Measurements from ENCODE around the gene E2F3.
A peak's percentile ranks its signal among the peaks of the same experiment; 100 is the strongest.

Gene E2F3

DNA sequence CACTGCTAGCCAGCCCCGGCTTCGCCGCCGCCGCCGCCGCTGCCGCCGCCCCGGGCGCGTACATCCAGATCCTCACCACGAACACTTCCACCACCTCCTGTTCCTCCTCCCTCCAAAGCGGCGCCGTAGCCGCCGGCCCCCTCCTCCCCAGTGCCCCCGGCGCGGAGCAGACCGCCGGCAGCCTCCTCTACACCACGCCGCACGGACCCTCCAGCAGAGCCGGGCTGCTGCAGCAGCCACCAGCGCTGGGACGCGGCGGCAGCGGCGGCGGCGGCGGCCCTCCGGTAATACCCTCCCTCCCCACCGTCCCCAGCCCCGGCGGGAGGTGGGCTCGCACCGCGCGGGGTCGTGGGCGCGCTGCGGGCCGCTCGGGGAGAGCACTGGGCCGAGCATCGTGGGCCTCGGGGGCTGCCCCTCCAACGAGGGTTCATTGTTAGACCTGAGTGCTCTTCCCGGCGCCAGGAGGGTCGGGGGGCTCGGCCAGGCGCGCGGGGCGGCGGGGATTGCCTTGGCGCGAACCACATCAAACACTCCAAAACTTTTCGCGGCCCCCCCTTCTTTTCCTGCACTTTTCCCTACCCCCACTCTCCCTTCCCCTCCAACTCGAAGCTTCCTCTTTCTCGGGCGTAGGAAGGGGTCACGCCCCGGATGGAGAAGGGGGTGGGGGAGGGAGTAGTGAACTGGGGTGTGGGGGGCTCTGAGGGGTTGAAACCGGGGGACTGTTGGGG is 827 bp downstream of the E2F3 start:
- DNase-seq = peak; percentile 70

DNA sequence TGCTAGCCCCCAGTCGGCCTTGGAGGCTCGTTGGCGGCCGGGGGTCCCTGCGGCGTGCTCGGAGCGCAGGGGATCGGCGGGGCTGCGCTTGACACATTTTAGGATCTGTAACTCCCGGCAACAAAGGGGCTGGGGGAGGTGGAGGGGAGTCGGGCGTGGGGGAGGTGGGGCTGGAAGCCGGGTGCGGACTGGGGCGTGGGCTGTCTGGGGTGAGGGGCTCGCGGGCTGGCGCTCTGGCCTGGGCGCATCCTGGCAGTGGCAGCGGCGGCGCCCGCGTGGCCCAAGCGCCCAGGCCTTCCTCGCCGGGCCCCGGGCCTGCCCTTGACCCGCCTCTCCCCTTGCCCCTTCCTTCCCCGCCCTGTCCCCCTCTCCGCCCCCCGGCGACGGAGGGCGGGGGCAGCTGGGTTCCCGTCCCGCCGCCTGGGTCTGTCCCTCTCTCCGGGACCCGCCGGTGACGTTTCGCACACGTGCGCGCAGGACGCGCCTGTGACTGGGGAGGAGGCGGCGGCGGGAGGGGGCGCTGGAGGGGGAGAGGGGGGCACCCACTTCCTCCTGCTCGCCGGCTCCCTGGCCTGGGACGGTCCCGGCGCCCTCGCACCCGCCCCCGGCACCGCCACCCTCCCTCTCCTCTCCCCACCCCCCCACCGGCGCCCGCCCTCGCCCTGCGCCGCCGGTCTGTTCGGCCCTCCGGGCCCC is 1.5 kb downstream of the E2F3 start:
- peak; percentile 90 for DNase-seq

DNA sequence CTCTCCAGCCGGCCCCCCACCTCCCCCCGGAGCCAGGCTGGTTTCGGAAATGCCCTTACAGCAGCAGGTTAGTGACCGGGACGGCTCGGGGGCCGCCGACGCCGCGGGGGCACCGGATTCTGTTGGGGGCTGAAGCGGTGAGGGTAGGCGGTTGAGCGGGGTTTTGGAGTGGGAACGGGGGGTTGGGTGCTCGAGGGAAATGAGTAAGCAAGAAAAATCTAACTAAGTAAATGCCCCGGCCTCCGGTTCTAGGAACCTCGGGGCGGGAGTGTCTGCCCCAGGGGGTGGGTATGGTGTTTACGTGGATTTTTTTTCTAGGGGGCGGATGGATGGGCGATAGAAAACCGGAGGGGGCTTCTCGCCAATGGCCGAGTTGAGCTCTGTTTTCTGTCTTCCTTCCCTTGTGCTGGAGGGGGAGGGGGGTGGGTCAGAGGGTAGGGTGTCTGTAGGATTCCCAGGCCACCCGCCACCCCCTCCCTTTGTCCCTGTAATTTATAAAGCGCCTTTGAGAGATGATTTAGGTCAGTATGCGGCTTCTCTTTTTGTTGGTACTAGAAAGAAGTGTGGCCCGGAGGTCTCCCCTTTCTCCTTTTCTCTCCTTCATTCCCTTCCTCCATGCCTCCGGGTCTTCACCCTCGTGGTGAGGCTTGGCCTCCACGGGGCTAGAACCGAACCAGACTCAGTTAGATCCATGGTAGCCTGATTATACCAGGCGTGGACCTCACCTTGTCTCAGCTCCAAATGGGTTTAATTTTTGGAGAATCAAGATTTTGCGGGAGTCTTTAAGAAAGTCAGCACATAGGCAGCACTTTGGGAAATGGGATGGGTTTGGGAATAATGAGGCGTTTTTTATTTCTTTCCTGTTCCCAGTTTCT is 2.3 kb downstream of the E2F3 start:
- peak; percentile 78 for DNase-seq

DNA sequence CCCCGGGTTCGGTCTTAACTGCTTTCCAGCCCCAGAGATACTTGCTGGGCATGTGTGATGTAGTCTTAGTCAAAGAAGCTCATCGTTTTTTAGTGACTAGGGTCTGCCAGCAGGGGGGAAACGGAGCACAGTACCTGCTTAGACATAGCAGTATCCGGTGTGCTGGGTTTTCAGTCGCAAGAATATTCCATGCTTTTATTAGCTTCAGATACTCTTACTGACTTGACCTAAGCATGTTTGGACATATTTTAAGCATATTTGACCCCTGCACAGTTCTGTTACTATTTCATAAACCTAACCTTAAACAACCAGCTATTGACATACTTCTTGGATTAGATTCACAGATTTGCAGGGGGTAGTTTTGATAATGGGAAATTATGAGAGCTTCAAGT is 3.0 kb downstream of the E2F3 start:
- peak; percentile 77 for DNase-seq

DNA sequence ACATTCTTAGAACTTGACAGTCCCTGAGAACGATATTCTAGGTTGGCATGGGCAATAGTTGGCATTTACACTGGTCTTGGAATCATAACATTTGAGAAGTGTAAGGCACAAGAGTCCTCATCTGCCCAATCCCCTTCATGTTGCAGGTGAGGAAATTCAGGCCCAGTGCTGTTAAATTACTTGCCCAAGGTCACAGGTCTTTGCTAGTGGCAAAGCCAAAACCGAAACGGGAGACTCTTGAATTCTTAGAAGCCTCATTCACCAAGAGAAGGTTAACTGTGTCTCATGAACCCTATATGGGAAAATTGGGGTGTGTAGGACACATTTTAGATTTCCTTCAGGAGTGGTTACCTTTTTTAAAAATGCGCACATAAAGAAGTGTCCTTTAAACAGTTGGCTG is 7.2 kb downstream of the E2F3 start:
- DNase-seq = no peak

DNA sequence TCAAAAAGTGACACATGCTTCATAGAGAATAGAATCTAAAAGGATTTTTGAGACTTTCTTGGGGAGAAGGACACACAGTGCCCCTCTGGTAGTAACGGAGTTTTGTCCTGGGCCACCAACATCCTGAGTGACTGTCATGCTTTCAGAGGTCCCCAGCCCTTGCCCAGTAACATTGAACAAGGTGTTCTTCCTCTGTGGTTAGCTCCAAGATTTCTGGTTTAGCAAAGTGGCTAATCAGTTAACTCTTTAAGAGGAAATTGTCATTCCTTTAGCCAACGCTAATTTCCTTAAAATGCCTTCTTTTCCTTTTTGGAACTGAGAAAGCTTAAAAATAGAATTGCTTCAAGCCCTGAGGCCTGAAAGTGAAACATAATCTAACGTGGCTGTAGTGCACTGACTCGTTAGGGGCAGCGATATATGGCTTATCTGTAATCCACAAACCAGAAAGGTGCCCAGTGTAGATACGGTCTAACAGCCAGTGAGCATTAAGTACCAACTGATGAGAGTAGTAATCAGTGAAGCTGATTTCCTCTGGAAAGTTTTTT is 7.8 kb downstream of the E2F3 start:
- DNase-seq = no peak

DNA sequence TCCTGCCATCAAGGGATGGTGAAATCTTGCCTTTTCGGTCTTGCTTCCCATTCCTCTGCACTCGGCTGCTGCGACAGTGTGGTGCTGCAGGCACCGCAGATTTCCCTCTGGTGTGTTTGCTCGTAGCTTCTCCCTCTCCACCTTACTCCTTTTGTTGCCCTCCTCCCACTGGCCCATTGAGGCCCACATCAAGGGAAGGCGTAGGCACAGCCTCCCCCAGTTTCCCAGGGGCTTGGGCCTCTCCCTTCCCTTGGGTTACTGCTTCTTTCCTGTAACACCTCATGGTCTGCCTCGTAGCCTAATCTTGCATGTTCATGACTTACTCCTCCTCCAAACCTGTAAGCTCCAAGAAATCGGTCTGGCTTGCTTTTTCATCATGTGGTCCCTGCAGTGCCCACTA is 9.9 kb downstream of the E2F3 start:
- no peak for DNase-seq

DNA sequence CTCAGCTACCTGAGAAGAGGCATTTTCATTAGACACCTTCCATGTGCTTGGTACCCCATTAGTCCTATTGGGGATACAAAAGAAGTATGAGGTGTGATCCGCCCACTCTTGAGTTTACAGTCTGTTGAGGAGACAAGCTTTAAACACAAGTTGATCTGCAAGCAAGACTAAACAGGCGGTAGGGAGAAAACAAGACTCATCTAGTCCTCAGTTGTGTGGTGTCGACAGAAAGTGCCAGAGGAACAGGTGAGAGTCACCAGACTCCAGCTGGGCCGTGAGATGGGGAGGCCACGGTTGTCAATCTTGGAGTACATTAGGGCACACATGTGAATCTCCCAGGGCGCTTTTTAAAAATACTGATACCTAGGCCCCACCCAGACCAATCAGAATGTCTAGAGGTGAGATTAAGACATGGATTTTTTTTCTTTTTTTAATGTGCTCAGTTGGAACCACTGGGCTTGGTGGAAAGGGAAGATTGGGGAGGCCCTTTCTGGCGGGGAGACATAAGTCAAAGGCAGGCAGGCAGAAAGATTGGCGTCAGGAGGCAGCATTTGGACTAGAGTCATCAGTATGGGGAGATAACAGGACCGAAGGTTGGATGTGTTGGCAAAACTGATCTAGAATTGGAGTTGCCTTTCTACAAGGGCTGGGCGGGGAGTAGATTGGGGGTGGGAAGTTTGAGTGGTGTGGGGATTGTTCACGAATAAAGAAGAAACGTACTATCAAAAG is 10.4 kb downstream of the E2F3 start:
- no peak for DNase-seq

DNA sequence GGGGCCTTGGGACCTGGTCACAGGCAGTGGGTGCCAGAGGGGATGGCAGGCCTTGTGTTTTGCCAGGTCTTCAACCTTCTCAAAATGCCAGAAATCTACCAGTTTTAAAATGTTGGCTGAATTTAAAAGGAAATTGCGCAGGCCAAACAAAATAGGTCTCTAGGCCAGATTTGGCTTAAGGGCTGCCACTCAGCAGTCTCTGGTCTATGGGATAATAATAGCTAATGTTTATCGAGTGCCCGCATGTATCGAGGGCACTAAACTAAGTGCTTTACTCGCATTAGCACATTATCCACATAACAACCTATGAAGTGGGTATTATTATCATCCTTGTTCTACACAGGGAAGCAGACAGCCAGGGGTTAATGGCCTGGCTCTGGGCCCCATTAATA is 11.0 kb downstream of the E2F3 start:
- no peak for DNase-seq

DNA sequence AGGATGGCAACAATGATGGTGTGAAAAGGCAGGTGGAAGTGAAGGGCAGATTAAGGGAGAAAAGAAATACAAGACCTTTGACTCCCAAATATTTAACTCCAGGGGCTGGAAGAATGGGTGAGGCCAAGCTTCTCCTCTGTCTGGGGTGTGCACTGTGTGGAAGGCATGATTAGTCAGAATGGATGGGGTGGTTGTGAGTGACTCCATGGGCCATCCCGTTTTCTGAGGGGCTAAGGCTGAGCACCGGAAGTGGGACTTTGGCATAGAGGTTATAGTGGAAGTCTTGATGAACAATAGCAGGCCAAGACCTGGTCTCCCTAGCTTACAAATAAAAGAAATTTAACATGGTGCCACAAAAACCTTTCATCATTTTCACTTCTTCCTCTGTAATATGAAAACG is 12.1 kb downstream of the E2F3 start:
- DNase-seq = no peak

DNA sequence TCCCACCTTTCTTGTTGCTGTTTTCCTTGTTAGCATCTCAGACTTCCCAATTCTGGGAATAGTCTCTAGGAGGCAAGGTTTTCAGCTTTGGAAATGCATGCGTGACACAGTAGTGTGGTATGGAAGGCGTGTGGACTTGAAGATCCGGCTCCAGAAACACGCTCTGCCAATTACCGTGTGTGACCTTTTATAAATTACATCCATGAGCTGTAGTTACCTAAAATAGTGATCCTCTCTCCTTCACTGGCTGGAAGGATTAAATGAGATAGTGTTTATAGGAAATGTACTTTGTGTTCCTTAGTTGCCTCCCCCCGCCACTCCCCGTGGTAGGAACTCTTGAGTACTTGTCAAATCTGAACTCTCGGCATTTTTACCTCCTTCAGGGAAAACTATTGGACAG is 13.0 kb downstream of the E2F3 start:
- no peak for DNase-seq

DNA sequence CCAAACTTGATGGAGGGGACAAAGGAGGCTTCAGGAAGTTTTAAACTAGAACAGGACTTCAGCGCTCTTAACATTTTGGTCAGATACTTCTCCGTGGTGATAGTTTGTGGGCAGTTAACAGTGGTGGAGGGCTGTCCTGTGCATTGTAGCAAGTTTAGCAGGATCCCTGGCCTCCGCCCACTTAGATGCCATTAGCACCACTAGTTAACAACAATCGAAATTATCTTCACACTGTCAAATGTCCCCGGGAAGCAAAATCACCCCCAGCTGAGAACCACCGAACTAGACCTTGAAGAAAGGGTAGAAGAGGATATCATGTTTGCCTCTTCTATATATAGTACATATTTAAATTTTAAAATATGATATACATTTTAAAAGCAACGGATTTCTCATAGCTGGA is 13.6 kb downstream of the E2F3 start:
- no peak for DNase-seq

DNA sequence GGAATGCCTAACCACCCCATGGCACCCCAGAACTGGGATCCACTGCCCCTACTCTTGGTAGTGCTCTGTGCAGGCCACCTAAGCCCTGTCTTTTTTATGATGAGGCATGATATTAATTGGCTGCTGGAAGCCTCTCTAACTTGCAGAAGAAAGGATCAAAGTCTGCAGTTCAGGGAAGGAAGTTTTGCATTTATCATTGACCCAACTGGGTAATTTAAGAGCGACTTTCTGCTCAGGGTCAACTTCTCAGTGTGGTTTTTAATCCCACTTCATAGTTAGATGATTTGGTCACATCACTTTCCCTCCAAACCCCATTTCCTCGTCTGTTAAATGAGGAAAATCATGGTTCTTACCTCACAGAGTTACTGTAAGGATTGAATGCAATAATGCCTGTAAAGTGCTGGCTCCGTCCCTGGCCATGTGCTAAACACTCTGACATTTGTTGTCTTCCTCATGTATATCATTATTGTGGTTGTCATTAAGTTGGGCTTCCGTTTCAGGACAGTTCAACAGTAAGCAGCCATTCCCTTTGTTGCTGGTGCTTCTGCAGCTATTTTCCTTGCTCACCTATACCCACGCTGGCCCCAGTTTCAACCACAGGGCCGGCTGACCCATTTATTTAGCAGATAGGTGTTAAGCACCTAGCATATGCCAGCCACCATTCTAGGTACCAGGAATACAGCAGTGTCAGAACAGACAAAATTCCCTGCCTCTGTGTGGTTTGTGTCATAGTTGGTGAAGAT is 14.2 kb downstream of the E2F3 start:
- no peak for DNase-seq

DNA sequence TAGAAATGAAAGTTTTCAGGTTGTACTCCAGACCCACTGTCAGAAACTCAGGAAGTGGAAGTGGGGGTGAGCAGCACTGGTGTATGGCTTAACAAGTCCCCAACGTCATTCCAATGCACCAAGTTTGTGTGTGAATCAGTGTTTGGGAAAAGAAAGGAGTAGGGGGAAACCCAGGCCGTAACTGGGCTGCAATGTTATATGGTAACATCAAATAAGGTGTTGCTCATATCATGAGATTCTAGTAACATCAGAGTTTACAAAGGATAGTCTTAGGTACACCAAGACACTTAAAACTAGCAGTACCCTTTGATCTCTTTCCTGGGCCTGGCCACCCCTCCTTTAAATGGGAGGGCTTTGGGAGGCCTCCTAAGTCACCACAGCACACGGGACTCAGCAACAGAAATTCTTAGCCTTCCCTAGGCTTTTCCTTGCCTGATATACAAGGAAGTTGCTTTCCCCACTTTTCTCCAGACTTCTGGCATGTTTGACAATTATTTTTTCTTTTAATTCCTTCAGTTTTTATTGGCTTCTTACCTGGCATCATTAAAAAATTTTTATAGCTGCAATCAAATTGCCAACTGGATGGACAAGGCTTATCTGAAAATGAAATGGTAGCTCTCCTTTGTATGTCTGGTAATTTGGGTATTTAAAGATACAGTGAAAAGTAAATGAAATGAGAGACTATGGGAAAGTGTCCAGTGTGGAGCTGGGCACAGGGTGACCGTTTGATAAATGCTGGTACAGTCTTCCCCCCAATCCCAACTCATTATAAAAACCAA is 15.1 kb downstream of the E2F3 start:
- no peak for DNase-seq

DNA sequence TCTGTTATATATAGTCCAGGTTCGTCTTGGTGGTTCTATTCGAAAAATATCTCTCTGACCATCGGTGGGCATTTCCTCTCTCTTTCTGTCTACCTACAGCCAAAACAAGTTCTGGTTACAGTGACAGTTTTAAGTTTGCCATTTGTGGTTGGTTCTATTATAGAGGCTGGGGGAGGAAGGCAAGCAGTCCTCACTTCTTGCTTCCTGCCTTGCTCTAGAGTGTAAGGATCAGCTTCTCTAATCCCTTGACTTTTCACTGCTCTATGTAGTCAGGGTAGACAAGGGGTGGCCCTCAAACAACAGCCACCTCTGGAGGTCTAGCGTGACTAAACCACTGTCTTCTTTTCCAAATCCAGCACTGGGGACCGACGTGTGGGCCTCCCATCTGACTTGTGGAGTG is 16.1 kb downstream of the E2F3 start:
- DNase-seq = no peak

DNA sequence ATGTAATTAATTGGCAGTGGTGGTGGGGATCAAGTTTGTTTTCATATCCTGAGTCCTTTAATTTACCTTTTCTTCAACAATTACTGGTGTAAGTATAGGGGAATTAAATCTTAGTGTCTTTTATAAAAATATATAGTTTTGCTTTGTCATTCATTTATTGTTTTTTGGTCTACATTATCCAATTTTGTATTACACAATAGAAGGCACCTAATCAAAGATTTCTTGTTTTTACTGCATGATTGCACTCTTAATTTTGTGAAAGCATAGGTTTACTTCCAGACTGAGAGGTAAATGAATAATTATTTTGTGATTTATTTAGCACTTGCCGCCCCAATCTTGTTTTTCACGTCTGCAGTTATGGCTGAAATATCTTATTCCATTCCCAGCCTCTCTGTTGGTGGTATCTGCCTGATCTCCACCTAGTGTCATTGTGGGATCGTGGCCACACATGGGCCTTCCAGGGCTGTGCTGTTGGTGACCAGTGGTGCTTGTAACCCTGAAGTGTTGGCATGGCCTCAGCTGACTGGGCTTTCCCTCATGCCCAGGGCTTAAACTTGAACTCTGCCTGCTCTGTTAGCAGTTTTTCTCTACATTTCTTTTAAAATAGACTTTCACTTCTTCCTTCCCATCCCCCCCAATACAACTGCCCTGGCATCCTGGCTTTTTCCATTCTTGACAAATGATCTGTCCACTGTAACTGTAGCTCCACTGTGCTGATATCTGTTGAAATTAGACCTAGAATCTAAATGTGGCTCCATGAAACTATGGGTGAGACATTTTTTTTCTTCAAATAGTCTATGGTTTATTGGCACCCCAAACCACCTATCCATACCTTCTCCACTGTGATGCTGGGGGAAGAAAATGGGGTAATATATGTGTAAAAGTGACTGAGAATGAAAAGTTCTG is 24.8 kb downstream of the E2F3 start:
- no peak for DNase-seq

DNA sequence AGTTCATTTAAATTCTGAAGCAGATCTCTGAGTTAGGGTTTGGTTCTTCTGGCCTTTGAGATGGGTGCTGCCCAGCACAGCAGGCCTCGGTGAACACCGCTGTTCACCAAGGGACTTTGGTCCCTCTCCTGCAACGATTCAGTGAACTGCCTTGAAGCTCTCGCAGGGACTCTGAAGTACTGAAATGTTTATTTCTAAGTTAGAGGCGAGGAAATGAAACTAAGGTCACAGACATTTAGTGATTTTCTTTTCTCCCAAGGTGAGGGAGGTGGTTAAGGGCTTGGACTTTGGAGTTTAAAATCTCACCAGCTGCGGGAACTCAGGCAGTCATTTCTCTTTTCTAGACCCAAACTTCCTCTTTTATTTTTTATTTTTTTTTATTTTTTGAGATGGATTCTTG is 26.2 kb downstream of the E2F3 start:
- DNase-seq = no peak

DNA sequence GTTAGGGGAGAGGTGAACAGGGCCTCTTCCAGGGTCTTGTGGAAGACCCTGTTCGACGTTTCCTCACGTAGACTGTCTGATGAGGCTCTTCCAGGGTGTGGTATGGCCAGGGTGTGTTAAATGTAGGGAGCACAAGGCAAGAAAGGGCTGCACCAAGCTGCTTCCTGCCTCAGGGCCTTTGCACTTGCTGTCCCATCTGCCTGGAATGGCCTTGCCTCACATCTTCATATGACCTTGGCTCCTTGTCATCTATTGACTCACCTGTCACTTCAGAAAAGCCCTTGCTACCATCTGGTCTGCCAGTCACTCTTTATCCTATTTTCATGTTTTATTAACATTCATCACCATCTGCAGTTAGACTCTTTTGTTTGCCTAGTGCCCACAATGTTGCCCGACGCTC is 31.0 kb downstream of the E2F3 start:
- no peak for DNase-seq

DNA sequence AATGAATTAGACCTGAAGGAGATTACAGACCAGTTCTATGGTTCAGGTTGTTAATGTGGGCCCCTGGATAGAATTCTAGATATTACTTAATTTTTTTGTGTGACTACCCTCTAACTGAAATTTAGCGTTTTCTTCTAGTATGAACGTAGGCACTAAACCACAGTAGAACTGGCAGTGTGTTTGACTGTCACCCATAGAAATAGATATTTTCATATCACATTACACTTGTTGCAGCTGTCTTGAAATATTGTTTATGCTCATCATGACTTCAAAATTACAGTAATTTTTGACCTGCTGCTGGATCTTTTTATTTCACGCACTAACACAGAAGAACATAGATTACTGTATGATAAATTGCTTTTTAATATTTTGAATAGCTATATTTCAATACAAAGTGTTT is 31.6 kb downstream of the E2F3 start:
- no peak for DNase-seq

DNA sequence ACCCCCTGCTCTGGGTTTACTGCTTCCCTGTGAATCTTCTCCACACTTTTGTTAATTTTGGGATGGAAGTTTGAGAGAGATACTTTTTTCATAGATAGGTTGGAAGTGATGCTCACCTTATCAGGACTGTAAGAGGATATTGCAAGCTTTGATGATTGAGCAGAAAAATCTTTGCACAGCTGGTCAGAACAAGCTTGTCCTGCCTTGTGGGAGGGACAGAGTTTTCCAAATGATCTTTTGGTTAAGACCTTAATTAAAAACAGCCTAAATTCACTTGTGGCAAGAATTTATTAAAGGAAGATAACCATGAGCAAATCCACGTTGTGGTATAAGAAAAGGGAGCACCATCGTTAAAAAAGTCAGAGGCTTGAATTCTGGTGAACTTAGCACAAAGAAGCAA is 32.2 kb downstream of the E2F3 start:
- no peak for DNase-seq

All from fibroblast of skin of right quadriceps (primary cell).